Body of pancreas (tissue), 4 donors: Measurements from ENCODE around the gene ITGA2. TPM values are rescaled to one million over a fixed set of nuclear protein-coding genes. Genes with fewer than 3 reads are reported as not detected.
"Not testable (repeated sequence)": the region's sequence is repeated elsewhere in the genome, so short reads cannot be mapped to it uniquely, and the experiment has no call there.

ENCODE experiments used
- ATAC-seq: fragments of 150-250 bp; one replicate; pipeline ENCODE4 v1.9.1; 2016
- DNase-seq, 4 donors: peaks; one replicate each; pipeline ENCODE4 v3.0.0-alpha.2; 2019
- H3K27ac ChIP-seq, 4 donors: fragments of 200-600 bp; sonication (generic); 1 replicate in 3 of 4; 2 replicates in 1 of 4; pipeline versions ENCODE4 v1.5.1 to v1.6.1; 2016 to 2019; ENCODE audit warnings: mild to moderate bottlenecking in 1 of 4, mixed read lengths in 1 of 4, moderate library complexity in 1 of 4
- H3K27me3 ChIP-seq, 2 donors: fragments of 200-600 bp; sonication (generic); one replicate each; pipeline ENCODE4 v1.6.0; 2016; ENCODE audit warnings: mild to moderate bottlenecking in 1 of 2
- H3K36me3 ChIP-seq, 2 donors: fragments of 200-600 bp; sonication (generic); replicated peaks in 1 of 2; 2 replicates each; pipeline ENCODE4 v1.5.1; 2016; ENCODE audit warnings: low read depth in 2 of 2; ENCODE audit not compliant: insufficient read depth in 1 of 2
- H3K4me1 ChIP-seq: fragments of 200-600 bp; sonication (generic); one replicate; pipeline ENCODE4 v1.6.0; 2016
- H3K4me3 ChIP-seq, 2 donors: fragments of 200-600 bp; sonication (generic); 1 replicate in 1 of 2; 2 replicates in 1 of 2; pipeline ENCODE4 v1.5.1; 2016 to 2019
- H3K9me3 ChIP-seq, 3 donors: fragments of 200-600 bp; sonication (generic); 1 replicate in 2 of 3; 2 replicates in 1 of 3; pipeline ENCODE4 v1.5.1; 2016
- POLR2A ChIP-seq, 3 donors: fragments of 450-650 bp; IDR thresholded peaks; one replicate each; pipeline ENCODE4 v1.6.1; 2016; ENCODE audit warnings: antibody characterized with exemption in 3 of 3, mild to moderate bottlenecking in 2 of 3
- WGBS, 2 donors: methylation state at CpG; one replicate each; pipeline ENCODE4 v1.1.5; 2017; 5-methylcytosine and 5-hydroxymethylcytosine counted together
- intact Hi-C: fragments of 100-400 bp; cut with DNase I; formaldehyde crosslinking; loops from one replicate; pipeline ENCODE4 v1.15.1; 2023
- total RNA-seq, 2 donors: library from RNA; depleted of rRNA; stranded (reverse); fragments of >200 nt; gene quantifications; one replicate each; pipeline ENCODE4 v1.1.0, GENCODE V29; 2016
- TF ChIP-seq, protein P1 (sequence below), 7 experiments: fragments of 450-650 bp in 4 of 7; fragments of 200-600 bp in 3 of 7; sonication (generic) in 3 of 7; IDR thresholded peaks; one replicate each; pipeline ENCODE4 v1.5.1; 2016 to 2019; ENCODE audit warnings: antibody characterized with exemption in 7 of 7

The ITGA2 gene
- total RNA-seq, 2 donors from 2014 or later = 4.0 to 4.4 TPM

DNA sequence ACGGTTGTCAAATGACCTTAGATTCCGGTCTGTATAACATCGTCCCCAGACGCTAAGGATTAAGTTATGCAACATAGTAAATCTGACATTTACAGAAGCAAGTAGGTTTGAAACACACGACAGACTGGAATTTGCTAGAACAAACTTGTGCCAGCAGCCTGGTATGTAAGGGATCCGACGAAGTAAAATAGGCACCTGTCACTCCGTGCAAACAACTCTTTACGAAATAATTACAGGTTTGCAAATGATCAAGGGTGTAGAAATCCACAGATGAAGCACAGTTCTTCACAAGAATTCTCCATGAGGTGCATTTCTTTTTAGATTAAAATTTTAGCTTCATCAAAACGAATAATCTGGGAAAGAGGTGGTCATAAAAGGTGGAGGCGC lies 119.9 kb downstream of the ITGA2 start:
- H3K27me3 ChIP-seq = no peaks in the 10 kb centered on the region
- 1% methylated on average over 11 of the region's 11 CpGs for WGBS, 2 donors
- ATAC-seq = peak; percentile 8
- intact Hi-C loops = no loop called here
- H3K36me3 ChIP-seq = no peaks in the 10 kb centered on the region
- no peaks in the 10 kb centered on the region for H3K9me3 ChIP-seq
- peak overlapping the region; percentile 73 to 81 for H3K4me3 ChIP-seq
- peaks cover 18% of the 10 kb centered on the region for H3K4me1 ChIP-seq
- no peak for TF ChIP-seq POLR2A (IDR thresholded peaks at IDR 0.05)
- TF ChIP-seq, protein P1, sequence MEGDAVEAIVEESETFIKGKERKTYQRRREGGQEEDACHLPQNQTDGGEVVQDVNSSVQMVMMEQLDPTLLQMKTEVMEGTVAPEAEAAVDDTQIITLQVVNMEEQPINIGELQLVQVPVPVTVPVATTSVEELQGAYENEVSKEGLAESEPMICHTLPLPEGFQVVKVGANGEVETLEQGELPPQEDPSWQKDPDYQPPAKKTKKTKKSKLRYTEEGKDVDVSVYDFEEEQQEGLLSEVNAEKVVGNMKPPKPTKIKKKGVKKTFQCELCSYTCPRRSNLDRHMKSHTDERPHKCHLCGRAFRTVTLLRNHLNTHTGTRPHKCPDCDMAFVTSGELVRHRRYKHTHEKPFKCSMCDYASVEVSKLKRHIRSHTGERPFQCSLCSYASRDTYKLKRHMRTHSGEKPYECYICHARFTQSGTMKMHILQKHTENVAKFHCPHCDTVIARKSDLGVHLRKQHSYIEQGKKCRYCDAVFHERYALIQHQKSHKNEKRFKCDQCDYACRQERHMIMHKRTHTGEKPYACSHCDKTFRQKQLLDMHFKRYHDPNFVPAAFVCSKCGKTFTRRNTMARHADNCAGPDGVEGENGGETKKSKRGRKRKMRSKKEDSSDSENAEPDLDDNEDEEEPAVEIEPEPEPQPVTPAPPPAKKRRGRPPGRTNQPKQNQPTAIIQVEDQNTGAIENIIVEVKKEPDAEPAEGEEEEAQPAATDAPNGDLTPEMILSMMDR (IDR thresholded peaks at IDR 0.05) = no peak
- H3K27ac ChIP-seq = peak overlapping the region in 3 of 4 donors; percentile 78 to 80 (median 78)
- DNase-seq = peak in 1 of 4 donors; percentile 16

DNA sequence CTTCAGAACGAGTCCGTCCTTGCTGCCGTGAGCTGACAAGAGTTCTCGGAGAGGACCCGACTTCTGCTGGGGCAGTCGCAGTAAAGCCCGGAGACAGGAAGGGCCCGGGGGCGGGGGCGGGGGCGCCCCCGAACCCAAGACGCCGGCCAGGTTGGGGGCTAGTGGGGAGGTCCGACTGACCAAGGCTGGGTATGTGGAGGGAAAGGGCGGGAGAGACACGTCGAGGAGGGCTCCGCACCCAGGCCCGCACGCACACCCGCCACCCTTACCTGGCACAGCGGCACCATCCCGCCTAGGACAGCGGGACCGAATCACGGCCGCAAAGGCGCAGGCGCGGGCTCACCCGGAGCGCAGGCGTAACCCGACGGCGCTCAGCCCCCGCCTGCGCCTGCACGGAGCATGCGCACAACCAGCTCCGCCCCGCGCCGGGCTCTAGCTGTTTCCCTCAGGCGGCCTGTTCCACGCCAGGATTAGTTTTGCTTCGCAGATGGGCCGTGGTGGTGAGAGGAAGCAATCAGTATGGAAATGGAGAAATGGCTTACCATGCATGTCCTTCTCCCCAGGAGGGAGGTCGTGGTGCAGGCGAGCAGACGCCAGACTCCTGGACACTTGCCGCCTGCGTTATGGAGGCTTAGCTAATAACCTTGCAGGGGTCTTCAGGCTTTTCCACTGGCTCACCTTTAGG lies 120.4 kb downstream of the ITGA2 start, which contains the start of gene MOCS2:
MOCS2 (minus strand) TSS at position 315 of the 685 bp plus-strand sequence. CDS start 2,583 bp downstream, outside the sequence.
- DNase-seq (peak; percentile 92 to 95 (median 93)), ATAC-seq (peak; percentile 100)
- H3K9me3 ChIP-seq = no peaks in the 10 kb centered on the region
- peak within 1 kb of the TSS; percentile 73 to 81 for H3K4me3 ChIP-seq
- peak within 1 kb of the TSS; percentile 18 to 80 (median 78) for H3K27ac ChIP-seq
- WGBS, 2 donors = 0% methylated on average over 31 to 54 of the region's 54 CpGs
- no peaks in the 10 kb centered on the region for H3K36me3 ChIP-seq
- no peaks in the 10 kb centered on the region for H3K27me3 ChIP-seq
- peaks cover 18% of the 10 kb centered on the region for H3K4me1 ChIP-seq
- intact Hi-C loops = no loop called here
- TF ChIP-seq, protein P1 (IDR thresholded peaks at IDR 0.05) = no peak
- TF ChIP-seq POLR2A (IDR thresholded peaks at IDR 0.05) = peak; percentile 70 to 89 (median 88)

DNA sequence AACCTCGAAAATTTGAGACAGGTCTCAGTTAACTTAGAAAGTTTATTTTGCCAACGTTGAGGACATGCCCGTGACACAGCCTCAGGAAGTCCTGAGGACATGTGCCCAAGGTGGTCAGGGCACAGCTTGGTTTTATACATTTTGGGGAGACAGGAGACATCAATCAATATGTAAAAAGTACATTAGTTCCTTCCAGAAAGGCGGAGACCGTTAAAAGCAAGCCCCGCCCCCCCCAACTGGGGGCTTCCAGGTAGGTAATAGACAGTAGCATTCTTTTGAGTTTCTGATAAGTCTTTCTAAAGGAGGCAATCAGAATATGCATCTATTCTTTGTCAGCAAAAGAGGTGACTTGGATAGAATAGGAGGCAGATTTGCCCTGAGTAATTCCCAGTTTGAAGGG lies 121.0 kb downstream of the ITGA2 start:
- H3K36me3 ChIP-seq = no peaks in the 10 kb centered on the region
- no peaks in the 10 kb centered on the region for H3K27me3 ChIP-seq
- TF ChIP-seq POLR2A (IDR thresholded peaks at IDR 0.05) = no peak
- H3K4me3 ChIP-seq = peak overlapping the region; percentile 73 to 81
- H3K4me1 ChIP-seq = peaks cover 18% of the 10 kb centered on the region
- WGBS, 2 donors = 6 to 7% methylated on average over 6 of the region's 6 CpGs
- intact Hi-C loops = no loop called here
- no peaks in the 10 kb centered on the region for H3K9me3 ChIP-seq
- peak overlapping the region; percentile 18 to 80 (median 78) for H3K27ac ChIP-seq
- DNase-seq (no peak), ATAC-seq (peak; percentile 9)

DNA sequence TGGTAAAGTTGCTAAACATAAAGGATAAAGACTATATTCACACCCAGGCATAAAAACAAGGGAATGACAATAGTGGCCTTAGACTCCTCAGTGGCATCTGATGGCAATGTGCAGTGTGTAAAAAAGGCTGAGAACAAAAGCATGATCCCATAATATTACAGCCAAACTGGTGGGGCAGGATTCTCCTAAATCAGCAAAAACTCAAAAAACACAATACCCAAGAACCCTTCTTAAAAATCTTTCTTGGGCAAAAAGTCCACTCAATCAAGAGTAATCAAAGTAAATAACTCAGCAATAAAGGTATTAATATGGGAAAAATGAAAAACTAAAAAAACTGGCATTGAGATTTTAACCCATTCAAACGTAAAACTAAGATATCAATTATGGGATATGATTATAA lies 122.0 kb downstream of the ITGA2 start:
- Histone ChIP-seq H3K27ac (no peak overlapping the region), H3K27me3 (no peaks in the 10 kb centered on the region), H3K9me3 (no peaks in the 10 kb centered on the region), H3K4me3 (no peak overlapping the region), H3K4me1 (peaks cover 18% of the 10 kb centered on the region), H3K36me3 (no peaks in the 10 kb centered on the region)
- ATAC-seq (no peak), DNase-seq (no peak)
- 87 to 91% methylated on average over 1 of the region's 1 CpG for WGBS, 2 donors
- TF ChIP-seq, protein P1 (IDR thresholded peaks at IDR 0.05) = no peak
- TF ChIP-seq POLR2A (IDR thresholded peaks at IDR 0.05) = no peak
- intact Hi-C loops = no loop called here

DNA sequence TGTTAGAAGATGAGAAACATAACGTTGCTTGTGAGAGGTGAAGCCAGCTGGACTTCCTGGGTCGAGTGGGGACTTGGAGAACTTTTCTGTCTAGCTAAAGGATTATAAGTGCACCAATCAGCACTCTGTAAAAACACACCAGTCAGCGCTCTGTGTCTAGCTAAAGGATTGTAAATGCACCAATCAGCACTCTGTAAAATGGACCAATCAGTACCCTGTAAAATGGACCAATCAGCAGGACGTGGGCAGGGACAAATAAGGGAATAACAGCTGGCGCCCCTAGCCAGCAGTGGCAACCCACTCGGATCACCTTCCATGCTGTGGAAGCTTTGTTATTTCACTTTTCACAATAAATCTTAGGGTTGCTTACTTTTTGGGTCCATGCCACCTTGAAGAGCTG lies 123.2 kb downstream of the ITGA2 start:
- H3K27ac ChIP-seq, intact Hi-C loops: not testable (repeated sequence)

DNA sequence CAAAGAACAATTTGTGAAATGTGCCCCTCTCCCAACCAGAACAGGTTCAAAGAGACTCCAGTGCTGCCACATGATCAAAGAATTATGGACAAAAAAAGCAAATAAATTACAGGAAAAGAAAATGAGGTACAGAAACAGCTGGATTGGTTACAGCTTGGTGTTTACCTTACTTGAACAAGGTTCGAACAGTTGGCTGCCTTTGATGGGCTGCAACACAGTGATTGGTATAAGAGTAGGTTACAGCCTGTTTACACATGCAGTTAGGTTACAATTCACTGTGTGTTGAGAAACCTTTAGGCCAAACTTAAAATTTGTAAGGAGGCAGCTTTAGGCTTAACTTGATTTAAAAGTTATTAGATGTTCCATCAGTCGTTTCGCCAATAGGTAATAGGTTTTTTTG lies 123.8 kb downstream of the ITGA2 start:
- no peaks in the 10 kb centered on the region for H3K9me3 ChIP-seq
- intact Hi-C loops = no loop called here
- H3K27me3 ChIP-seq = no peaks in the 10 kb centered on the region
- H3K36me3 ChIP-seq = no peaks in the 10 kb centered on the region
- H3K4me3 ChIP-seq = no peak overlapping the region
- no peak for DNase-seq
- 74 to 76% methylated on average over 3 of the region's 3 CpGs for WGBS, 2 donors
- ATAC-seq = no peak
- TF ChIP-seq, protein P1 (IDR thresholded peaks at IDR 0.05) = no peak
- TF ChIP-seq POLR2A (IDR thresholded peaks at IDR 0.05) = no peak
- peaks cover 18% of the 10 kb centered on the region for H3K4me1 ChIP-seq
- H3K27ac ChIP-seq = no peak overlapping the region

More for the DNA sequence above, 123.2 kb downstream of the ITGA2 start:
- H3K9me3 ChIP-seq, DNase-seq, H3K36me3 ChIP-seq, H3K27me3 ChIP-seq, H3K4me3 ChIP-seq, ATAC-seq: not testable (repeated sequence)
- WGBS, 2 donors = 96 to 97% methylated on average over 6 of the region's 6 CpGs
- peaks cover 18% of the 10 kb centered on the region for H3K4me1 ChIP-seq
